NB4 (cell line): Measurements from ENCODE around the gene NOX5.

Source experiments
- CTCF ChIP-seq: IDR thresholded peaks from one replicate; pipeline ENCODE4 v1.5.1; 2012; ENCODE audit warnings: low read depth, low read length
- MAX ChIP-seq: IDR thresholded peaks from 2 replicates; pipeline ENCODE4 v1.6.1; 2011; ENCODE audit warnings: low read depth, low read length
- POLR2A ChIP-seq: IDR thresholded peaks from 2 replicates; pipeline ENCODE4 v1.6.1; 2011; ENCODE audit warnings: mild to moderate bottlenecking; ENCODE audit not compliant: insufficient read length; ENCODE audit errors: extremely low read depth

- TF ChIP-seq POLR2A: no peak
- no peak for TF ChIP-seq CTCF
- no peak for TF ChIP-seq MAX
These were observed 20.3 kb upstream of the NOX5 start for GRCh38 chr15:68994149-68994548.
